Measurements from ENCODE around the gene UBXN10. TPM values are rescaled to one million over a fixed set of nuclear protein-coding genes. Genes with fewer than 3 reads are reported as not detected.

The UBXN10 gene
- total and polyA plus RNA-seq, 2 of the 4 experiments (the other 2 are of a cell fraction), result not detected

- H3K14ac ChIP-seq (replicated peaks; ENCODE audit: low read depth, low read length), result no peak overlapping the region
- no peak overlapping the region for H3K18ac ChIP-seq (ENCODE audit: low read depth, low read length)
- no TSS peak for BruUV-seq (replicated peaks)
- no peak overlapping the region for H3K23ac ChIP-seq (ENCODE audit: low read depth, low read length)
- no peak overlapping the region for H2AK5ac ChIP-seq (ENCODE audit: low read depth, low read length)
- no peaks in the 10 kb centered on the region for H4K20me1 ChIP-seq (ENCODE audit: insufficient read depth, low read length)
- in situ Hi-C loops (cut with MboI; ENCODE audit: low sequenced_read_pairs) (no loop called here), dilution Hi-C loops (cut with HindIII; ENCODE audit: low sequenced_read_pairs, unreplicated experiment) (no loop called here), intact Hi-C loops (cut with micrococcal nuclease) (no loop called here)
- H3K4me2 ChIP-seq (ENCODE audit: low read depth, low read length), result no peak overlapping the region
- no peak overlapping the region for H3K27ac ChIP-seq (ENCODE audit: insufficient read depth, low read length)
- DNase-seq (no peak), ATAC-seq (ENCODE audit: low read depth) (no peak)
- no peaks in the 10 kb centered on the region for H3K79me1 ChIP-seq (ENCODE audit: low read depth in 1 of 2, low read length in 2 of 2)
- no peak overlapping the region for H2AFZ ChIP-seq (replicated peaks; ENCODE audit: low read length, poor library complexity)
- peaks cover 45% of the 10 kb centered on the region for H3K27me3 ChIP-seq (ENCODE audit: control insufficient read depth, insufficient read depth, low read length)
- no peak overlapping the region for H4K5ac ChIP-seq (ENCODE audit: low read depth, low read length)
- no peak overlapping the region for H2BK5ac ChIP-seq (ENCODE audit: low read depth, low read length, poor library complexity, severe bottlenecking)
- H3K56ac ChIP-seq (ENCODE audit: extremely low read depth, insufficient read depth, low read length), result no peak overlapping the region
- no peak overlapping the region for H3K4me3 ChIP-seq (ENCODE audit: insufficient read depth, low read depth, low read length)
- H3K9ac ChIP-seq (ENCODE audit: low read depth, low read length), result no peak overlapping the region
- no peak overlapping the region for H2BK20ac ChIP-seq (ENCODE audit: low read depth, low read length)
- ChIA-PET CTCF (interaction anchor here (0.7 kb wide), 1 partner anchor 9 kb away, joined by 3 read pairs; no protein-coding TSS in a partner anchor), POLR2A (ENCODE audit: unreplicated experiment) (no interaction called here)
- no peaks in the 10 kb centered on the region for H3K4me1 ChIP-seq (ENCODE audit: control insufficient read depth, insufficient read depth, low read length)
- no peak overlapping the region for H2BK15ac ChIP-seq (ENCODE audit: low read depth, low read length)
- WGBS, 2 experiments (ENCODE audit: extremely low coverage in 2 of 2, insufficient read length in 1 of 2), result 47% methylated on average over 3 of the region's 10 CpGs; no CpG with 5 or more reads in 1 of the 2 experiments
- no peak overlapping the region for H2AK9ac ChIP-seq (replicated peaks; ENCODE audit: low read depth, low read length, poor library complexity)
- H3K9me1 ChIP-seq (ENCODE audit: insufficient read depth, low read length), result no peaks in the 10 kb centered on the region
- no peak overlapping the region for H4K8ac ChIP-seq (ENCODE audit: low read depth in 2 of 2, low read length in 2 of 2)
- H3K36me3 ChIP-seq (ENCODE audit: control insufficient read depth, insufficient read depth, low read length), result no peaks in the 10 kb centered on the region
- H3K4ac ChIP-seq (ENCODE audit: low read depth, low read length), result no peak overlapping the region
- H3K9me3 ChIP-seq (ENCODE audit: control insufficient read depth, insufficient read depth, low read length), result peaks cover 5% of the 10 kb centered on the region; the same call in 1 of the 2 replicates
- TF ChIP-seq RCOR1 (IDR thresholded peaks at IDR 0.05; ENCODE audit: insufficient replicate concordance, low read length), result no peak
- no peak for TF ChIP-seq ELK1 (IDR thresholded peaks at IDR 0.05; ENCODE audit: borderline replicate concordance, low read depth, low read length)
- 0 out of 2 replicates have a peak, but pooled peaks have one; percentile 4 for TF ChIP-seq CEBPB (IDR thresholded peaks at IDR 0.05; ENCODE audit: low read depth, low read length)
- H2BK120ac ChIP-seq (ENCODE audit: low read depth, low read length), result no peak overlapping the region
- no peak overlapping the region for H4K91ac ChIP-seq (ENCODE audit: insufficient read depth, low read depth, low read length)
These were observed 2.9 kb upstream of the UBXN10 start for GRCh38 chr1:20183035-20183434.

Data from IMR-90 (cell line).